Glutamatergic neuron (in vitro differentiated cells): ENCODE results near the gene TCF7L2. TPM values are rescaled to one million over a fixed set of nuclear protein-coding genes. Genes with fewer than 3 reads are reported as not detected.
"Not testable (repeated sequence)": the region's sequence is repeated elsewhere in the genome, so short reads cannot be mapped to it uniquely, and the experiment has no call there.

Experiments used
- DNase-seq: peaks from one replicate; pipeline ENCODE4 v3.0.0; 2022
- H3K27ac Mint-ChIP-seq: one replicate; pipeline ENCODE4 v1.8.0; 2020; ENCODE audit warnings: mild to moderate bottlenecking, mixed read lengths, inconsistent platforms; ENCODE audit not compliant: unreplicated experiment
- H3K27me3 Mint-ChIP-seq: one replicate; pipeline ENCODE4 v1.8.0; 2020; ENCODE audit warnings: mild to moderate bottlenecking, moderate library complexity, mixed read lengths, inconsistent platforms; ENCODE audit not compliant: unreplicated experiment
- H3K36me3 Mint-ChIP-seq: one replicate; pipeline ENCODE4 v1.8.0; 2020; ENCODE audit warnings: mild to moderate bottlenecking, mixed read lengths, inconsistent platforms; ENCODE audit not compliant: unreplicated experiment
- H3K4me1 Mint-ChIP-seq: one replicate; pipeline ENCODE4 v1.8.0; 2020; ENCODE audit warnings: mild to moderate bottlenecking, low read depth, mixed read lengths, inconsistent platforms; ENCODE audit not compliant: unreplicated experiment
- H3K4me3 Mint-ChIP-seq: one replicate; pipeline ENCODE4 v1.8.0; 2020; ENCODE audit warnings: mild to moderate bottlenecking, mixed read lengths, inconsistent platforms; ENCODE audit not compliant: unreplicated experiment
- H3K9me3 Mint-ChIP-seq: one replicate; pipeline ENCODE4 v1.8.0; 2020; ENCODE audit warnings: mild to moderate bottlenecking, moderate library complexity, mixed read lengths, inconsistent platforms; ENCODE audit not compliant: unreplicated experiment
- total RNA-seq: library from RNA; stranded (reverse); fragmentation: NEBNext Ultra II Directional; extraction: Animal tissue kit (Norgen Biotek cat#: 25700); gene quantifications from one replicate; pipeline ENCODE4 v1.2.1, GENCODE V29; 2021; ENCODE audit not compliant: unreplicated experiment
- TF ChIP-seq, protein P1 (sequence below): fragments of 200-600 bp; sonication (generic); IDR thresholded peaks from one replicate; pipeline ENCODE4 v1.5.0; 2021; ENCODE audit not compliant: partially characterized antibody, unreplicated experiment

The TCF7L2 gene
- total RNA-seq, 1 donor from 2014 or later = 5.0 TPM

DNA sequence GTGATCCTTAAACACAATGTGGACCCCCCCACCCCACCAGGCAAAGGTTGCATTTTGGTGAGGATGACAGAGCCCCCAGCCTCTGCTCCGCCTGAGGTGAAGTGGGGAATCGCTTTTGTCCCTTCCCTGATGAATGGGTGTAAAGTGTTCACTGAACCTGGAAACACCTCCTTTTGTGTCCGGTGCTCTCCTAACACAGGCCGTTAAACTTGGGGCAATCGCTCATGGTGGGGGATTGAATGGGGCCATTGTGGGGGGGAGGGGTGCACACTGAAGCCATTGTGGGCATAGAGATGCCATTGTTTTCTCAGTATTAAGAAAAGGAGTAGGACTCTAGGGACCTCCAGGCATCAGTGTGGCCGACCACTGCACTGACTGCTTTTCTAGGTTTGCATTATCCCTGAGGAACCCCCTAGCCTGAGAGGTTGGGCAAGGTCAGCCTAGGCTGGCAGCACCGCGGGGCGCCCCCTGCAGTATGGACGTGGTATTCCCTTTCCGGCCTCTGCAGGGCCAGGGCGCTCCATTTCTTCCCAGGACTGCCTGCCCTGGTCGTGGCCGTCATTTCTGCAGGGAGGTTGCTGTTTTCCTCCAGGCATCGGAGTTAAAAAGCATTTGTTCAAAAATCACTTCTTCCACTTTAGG, 158.3 kb downstream of the TCF7L2 start:
- H3K4me1 Mint-ChIP-seq = peaks cover 23% of the 10 kb centered on the region

DNA sequence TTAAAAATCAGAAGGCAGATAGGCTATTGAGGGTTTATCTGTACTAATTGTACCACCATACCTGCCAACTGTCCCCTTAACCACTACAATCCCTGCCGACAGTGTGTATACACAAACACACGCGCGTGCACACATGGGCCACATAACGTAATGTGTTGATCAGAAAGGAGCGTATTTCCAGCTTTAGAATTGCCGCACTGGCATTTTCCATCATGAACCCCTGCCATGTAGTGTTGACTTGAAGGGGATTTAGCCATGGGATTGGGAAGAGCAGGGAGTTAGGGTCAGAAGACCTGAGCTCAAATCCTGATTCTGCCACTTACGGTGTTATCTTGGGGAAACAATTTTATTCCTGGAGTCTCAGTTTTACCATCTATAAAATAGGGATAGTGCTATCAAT, 158.9 kb downstream of the TCF7L2 start:
- Mint-ChIP-seq H3K9me3 (peaks cover 2% of the 10 kb centered on the region), H3K4me3 (no peak overlapping the region), H3K36me3 (no peaks in the 10 kb centered on the region), H3K27me3 (no peaks in the 10 kb centered on the region), H3K27ac (no peak overlapping the region), H3K4me1 (peaks cover 18% of the 10 kb centered on the region)
- TF ChIP-seq, protein P1, sequence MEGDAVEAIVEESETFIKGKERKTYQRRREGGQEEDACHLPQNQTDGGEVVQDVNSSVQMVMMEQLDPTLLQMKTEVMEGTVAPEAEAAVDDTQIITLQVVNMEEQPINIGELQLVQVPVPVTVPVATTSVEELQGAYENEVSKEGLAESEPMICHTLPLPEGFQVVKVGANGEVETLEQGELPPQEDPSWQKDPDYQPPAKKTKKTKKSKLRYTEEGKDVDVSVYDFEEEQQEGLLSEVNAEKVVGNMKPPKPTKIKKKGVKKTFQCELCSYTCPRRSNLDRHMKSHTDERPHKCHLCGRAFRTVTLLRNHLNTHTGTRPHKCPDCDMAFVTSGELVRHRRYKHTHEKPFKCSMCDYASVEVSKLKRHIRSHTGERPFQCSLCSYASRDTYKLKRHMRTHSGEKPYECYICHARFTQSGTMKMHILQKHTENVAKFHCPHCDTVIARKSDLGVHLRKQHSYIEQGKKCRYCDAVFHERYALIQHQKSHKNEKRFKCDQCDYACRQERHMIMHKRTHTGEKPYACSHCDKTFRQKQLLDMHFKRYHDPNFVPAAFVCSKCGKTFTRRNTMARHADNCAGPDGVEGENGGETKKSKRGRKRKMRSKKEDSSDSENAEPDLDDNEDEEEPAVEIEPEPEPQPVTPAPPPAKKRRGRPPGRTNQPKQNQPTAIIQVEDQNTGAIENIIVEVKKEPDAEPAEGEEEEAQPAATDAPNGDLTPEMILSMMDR = no peak
- DNase-seq = no peak

More for the DNA sequence above, 158.3 kb downstream of the TCF7L2 start:
- peak; percentile 88 for DNase-seq
- TF ChIP-seq, protein P1 = peak; percentile 82
- Mint-ChIP-seq H3K27ac (no peak overlapping the region), H3K9me3 (peaks cover 2% of the 10 kb centered on the region), H3K36me3 (no peaks in the 10 kb centered on the region), H3K4me3 (no peak overlapping the region), H3K27me3 (no peaks in the 10 kb centered on the region)

DNA sequence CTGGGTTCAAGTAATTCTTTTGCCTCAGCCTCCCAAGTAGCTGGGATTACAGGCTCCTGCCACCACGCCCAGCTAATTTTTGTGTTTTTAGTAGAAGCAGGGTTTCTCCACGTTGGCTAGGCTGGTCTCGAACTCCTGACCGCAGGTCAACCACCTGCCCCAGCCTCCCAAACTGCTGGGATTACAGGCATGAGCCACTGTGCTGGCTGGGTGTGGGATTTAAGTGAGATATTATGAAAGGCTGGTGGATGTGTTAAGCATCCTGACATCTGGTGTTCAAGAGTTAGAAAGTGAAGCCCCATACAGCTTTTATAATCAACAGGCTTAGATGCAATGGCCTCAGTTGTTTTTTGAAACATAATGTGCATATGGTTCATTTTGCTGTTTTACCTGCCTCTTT, 159.4 kb downstream of the TCF7L2 start:
- H3K4me1 Mint-ChIP-seq = peaks cover 13% of the 10 kb centered on the region
- not testable (repeated sequence) for H3K4me3 Mint-ChIP-seq, H3K9me3 Mint-ChIP-seq, H3K27me3 Mint-ChIP-seq, H3K27ac Mint-ChIP-seq, DNase-seq, H3K36me3 Mint-ChIP-seq

DNA sequence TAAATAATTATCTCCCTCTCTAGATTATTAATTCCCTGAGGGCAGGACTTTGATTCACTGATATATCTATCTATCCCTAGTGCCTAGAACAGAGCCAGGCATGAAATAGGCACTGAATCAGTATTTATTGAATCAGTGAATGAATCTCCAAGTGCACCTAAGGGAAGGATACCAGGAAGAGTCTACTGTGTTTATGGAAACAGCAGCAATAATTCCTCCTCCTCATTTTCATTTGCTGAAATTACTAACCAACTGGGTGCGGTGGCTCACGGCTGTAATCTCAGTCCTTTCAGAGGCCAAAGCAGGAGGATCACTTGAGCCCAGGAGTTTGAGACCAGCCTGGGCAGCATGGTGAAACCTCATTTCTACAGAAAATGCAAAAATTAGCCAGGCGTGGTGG, 161.2 kb downstream of the TCF7L2 start:
- no peak overlapping the region for H3K27ac Mint-ChIP-seq
- DNase-seq = no peak
- TF ChIP-seq, protein P1 = no peak
- H3K4me1 Mint-ChIP-seq = peaks cover 9% of the 10 kb centered on the region
- H3K9me3 Mint-ChIP-seq = peaks cover 2% of the 10 kb centered on the region
- H3K36me3 Mint-ChIP-seq = no peaks in the 10 kb centered on the region
- no peaks in the 10 kb centered on the region for H3K27me3 Mint-ChIP-seq
- no peak overlapping the region for H3K4me3 Mint-ChIP-seq

DNA sequence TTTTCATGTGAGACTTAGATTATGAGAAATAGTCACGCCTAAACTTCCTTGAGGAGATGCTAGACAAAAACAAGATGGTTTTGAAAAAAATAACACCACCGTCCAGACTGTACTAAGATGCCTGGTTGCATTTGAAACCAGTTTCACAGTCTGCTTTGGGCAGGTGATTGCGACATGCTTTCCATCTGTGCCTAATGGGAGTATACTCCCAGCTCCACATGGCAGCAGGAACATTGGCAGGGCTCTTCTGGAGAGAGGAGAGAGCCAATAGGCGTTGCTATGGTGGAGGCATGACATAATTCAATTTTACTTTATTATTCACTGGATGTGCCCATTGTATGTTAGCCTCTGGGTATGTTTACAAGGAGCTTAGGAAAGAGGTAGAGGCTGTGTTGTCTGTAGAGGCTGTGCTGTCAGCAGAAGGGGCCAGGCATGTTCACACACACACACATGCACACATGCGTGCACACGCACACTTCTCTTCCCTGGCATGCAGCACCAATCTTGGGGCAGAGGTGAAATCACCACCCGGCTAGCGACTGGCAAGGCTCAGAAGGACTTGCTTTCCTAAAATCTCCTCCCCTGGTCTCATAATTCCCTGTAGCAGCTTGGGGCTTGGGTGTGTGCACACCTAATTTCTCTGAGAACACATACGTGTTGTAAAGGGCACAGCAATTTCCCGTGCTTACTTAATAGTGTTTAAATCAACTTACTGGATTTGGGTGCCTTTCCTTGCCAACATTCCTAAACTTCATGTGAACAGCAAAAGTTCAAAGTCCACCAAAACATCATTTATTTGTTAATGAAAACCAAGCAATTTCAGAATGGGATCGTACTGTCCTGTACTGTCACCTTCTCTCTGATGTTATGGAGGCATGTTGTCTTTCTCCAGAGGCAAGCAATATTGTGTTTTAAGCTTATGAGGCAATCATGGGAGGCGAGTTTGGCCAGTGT, 162.1 kb downstream of the TCF7L2 start:
- no peak overlapping the region for H3K4me3 Mint-ChIP-seq
- no peaks in the 10 kb centered on the region for H3K27me3 Mint-ChIP-seq
- peaks cover 2% of the 10 kb centered on the region for H3K9me3 Mint-ChIP-seq
- peaks cover 14% of the 10 kb centered on the region for H3K4me1 Mint-ChIP-seq
- TF ChIP-seq, protein P1 = no peak
- H3K36me3 Mint-ChIP-seq = no peaks in the 10 kb centered on the region
- H3K27ac Mint-ChIP-seq = no peak overlapping the region
- DNase-seq = no peak
